Stomach (tissue), 9 donors: ENCODE results near the gene DNER. TPM values are rescaled to one million over a fixed set of nuclear protein-coding genes. Genes with fewer than 3 reads are reported as not detected.

Experiments used
- DNase-seq, 2 donors: peaks; one replicate each; pipeline versions ENCODE4 v3.0.0 to v3.0.0-alpha.2; 2013 to 2019
- H3K27ac ChIP-seq, 5 donors: fragments of 200-600 bp in 4 of 5; sonication (generic) in 4 of 5; one replicate each; pipeline ENCODE4 v1.5.1; 2013 to 2019; ENCODE audit warnings: mild to moderate bottlenecking in 1 of 5, moderate library complexity in 1 of 5
- H3K27me3 ChIP-seq, 3 donors: fragments of 200-600 bp; sonication (generic); one replicate each; pipeline ENCODE4 v1.5.1; 2017 to 2019; ENCODE audit warnings: mixed run types in 1 of 3
- H3K36me3 ChIP-seq, 4 donors: fragments of 200-600 bp; sonication (generic); 1 replicate in 3 of 4; 2 replicates in 1 of 4; pipeline ENCODE4 v1.5.1; 2016 to 2019
- H3K4me1 ChIP-seq, 4 donors: fragments of 200-600 bp; sonication (generic); one replicate each; pipeline ENCODE4 v1.5.1; 2016 to 2019
- H3K4me3 ChIP-seq, 4 donors: fragments of 200-600 bp; sonication (generic) in 3 of 4; one replicate each; pipeline ENCODE4 v1.5.1; 2016 to 2019; ENCODE audit warnings: mild to moderate bottlenecking in 1 of 4
- H3K9me3 ChIP-seq, 4 donors: fragments of 200-600 bp; sonication (generic); one replicate each; pipeline ENCODE4 v1.5.1; 2016 to 2019
- CTCF ChIP-seq, 7 experiments: fragments of 450-650 bp in 4 of 7; fragments of 200-600 bp in 3 of 7; sonication (generic) in 3 of 7; IDR thresholded peaks; one replicate each; pipeline ENCODE4 v1.5.1; 2016 to 2019; ENCODE audit warnings: antibody characterized with exemption in 7 of 7, control low read depth in 2 of 7, mild to moderate bottlenecking in 1 of 7
- EP300 ChIP-seq: sonication (generic); formaldehyde crosslinking; IDR thresholded peaks from one replicate; pipeline ENCODE4 v1.6.1; 2017; ENCODE audit warnings: antibody characterized with exemption
- POLR2A ChIP-seq, 4 donors: fragments of 450-650 bp; IDR thresholded peaks; one replicate each; pipeline ENCODE4 v1.6.1; 2016; ENCODE audit warnings: antibody characterized with exemption in 4 of 4, control low read depth in 2 of 4, mild to moderate bottlenecking in 1 of 4, moderate library complexity in 1 of 4
- POLR2AphosphoS5 ChIP-seq, 3 donors: sonication (generic); formaldehyde crosslinking; IDR thresholded peaks; one replicate each; pipeline ENCODE4 v1.6.1; 2016; ENCODE audit warnings: antibody characterized with exemption in 3 of 3
- WGBS, 5 donors: extraction: QIAGEN DNeasy Blood & Tissue Kit in 3 of 5; methylation state at CpG; one replicate each; pipeline versions ENCODE4 v1.1.5 to v1.1.7; 2013 to 2018; 5-methylcytosine and 5-hydroxymethylcytosine counted together
- intact Hi-C: fragments of 100-400 bp; cut with DNase I; formaldehyde crosslinking; loops from one replicate; pipeline ENCODE4 v1.15.1; 2023; ENCODE audit warnings: low total_unique reads
- polyA plus RNA-seq, 3 donors: library from polyadenylated mRNA; stranded (reverse); fragments of 200-250 nt; gene quantifications; one replicate each; pipeline ENCODE4 v1.2.3, GENCODE V29; 2013
- total RNA-seq, 5 donors: library from RNA; depleted of rRNA; stranded (reverse); fragments of >200 nt; gene quantifications; one replicate each; pipeline versions ENCODE4 v1.1.0 to v1.2.3, GENCODE V29; 2014 to 2016
- donor health status: healthy with polysubstance abuse.
- donor health status: Bipolar disorder and iron deficiency.
- donor health status: healthy.

Gene DNER
- total and polyA plus RNA-seq, 8 donors, result 1.6 to 10.6 (median 4.9) TPM

DNA sequence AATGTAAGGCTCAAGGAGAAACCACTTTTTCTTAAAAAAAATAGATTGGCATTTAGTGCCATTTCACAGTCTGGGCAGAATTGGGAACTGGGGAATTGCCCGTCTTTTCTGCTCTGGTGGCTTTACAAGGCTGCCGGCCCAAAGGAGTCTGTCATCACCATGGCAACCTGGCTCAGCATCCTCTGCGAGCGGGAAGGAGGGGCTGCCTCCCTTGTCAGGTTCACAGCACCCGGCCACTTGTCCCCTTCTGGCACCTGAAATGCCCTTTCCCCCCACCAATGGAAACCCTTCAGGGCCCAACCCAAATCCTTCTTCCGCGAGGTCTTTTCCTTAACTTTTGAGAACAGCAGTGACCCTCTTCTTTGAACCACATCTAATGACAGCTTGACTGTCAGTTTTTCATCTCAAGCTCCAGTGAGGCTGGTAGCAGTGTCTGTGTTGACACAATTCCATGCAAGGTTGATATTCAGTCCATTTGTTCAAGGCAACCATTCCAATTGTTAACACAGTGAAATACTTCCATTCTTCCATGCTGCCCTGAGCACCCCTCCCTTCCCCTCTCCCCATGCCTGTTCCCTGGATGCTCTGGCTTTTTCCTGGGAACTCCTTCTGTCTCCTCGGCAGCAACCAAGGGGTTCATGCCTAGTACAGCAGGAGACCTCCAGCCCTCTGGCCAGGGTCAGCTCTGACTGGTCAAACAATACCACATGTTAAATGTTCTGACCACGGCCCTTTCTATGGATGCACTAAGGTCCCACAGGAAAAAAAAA lies 79.6 kb downstream of the DNER start:
- H3K4me1 ChIP-seq, result no peaks in the 10 kb centered on the region
- DNase-seq, result peak in 1 of 2 donors; percentile 15
- WGBS, 5 donors, result 43 to 52% (median 45%) methylated on average over 9 of the region's 9 CpGs
- peaks cover 0 to 22% (median 6%) of the 10 kb centered on the region in 3 donors for H3K27me3 ChIP-seq
- TF ChIP-seq POLR2A (IDR thresholded peaks at IDR 0.05) (no peak), CTCF (IDR thresholded peaks at IDR 0.05) (no peak), POLR2AphosphoS5 (IDR thresholded peaks at IDR 0.05) (no peak), EP300 (no peak)
- no peaks in the 10 kb centered on the region for H3K9me3 ChIP-seq
- H3K27ac ChIP-seq, result no peak overlapping the region
- H3K4me3 ChIP-seq, result no peak overlapping the region
- intact Hi-C loops, result no loop called here
- no peaks in the 10 kb centered on the region for H3K36me3 ChIP-seq

- intact Hi-C loops, result no loop called here
- H3K9me3 ChIP-seq, result no peaks in the 10 kb centered on the region
- no peak overlapping the region for H3K27ac ChIP-seq
- H3K4me1 ChIP-seq, result no peaks in the 10 kb centered on the region
- no peaks in the 10 kb centered on the region for H3K36me3 ChIP-seq
- TF ChIP-seq CTCF (IDR thresholded peaks at IDR 0.05) (no peak), POLR2A (IDR thresholded peaks at IDR 0.05) (no peak), EP300 (no peak), POLR2AphosphoS5 (IDR thresholded peaks at IDR 0.05) (no peak)
- WGBS, 5 donors, result 72 to 83% (median 76%) methylated on average over 7 of the region's 7 CpGs
- peaks cover 0 to 22% (median 6%) of the 10 kb centered on the region in 3 donors for H3K27me3 ChIP-seq
- no peak for DNase-seq
- H3K4me3 ChIP-seq, result no peak overlapping the region
Measured at GRCh38 chr2:229633556-229633955, 80.8 kb downstream of the DNER start.

GRCh38 chr2:229629039-229629438 lies 85.3 kb downstream of the DNER start:
- intact Hi-C loops, result no loop called here
- no peak for DNase-seq
- no peaks in the 10 kb centered on the region for H3K4me1 ChIP-seq

DNA sequence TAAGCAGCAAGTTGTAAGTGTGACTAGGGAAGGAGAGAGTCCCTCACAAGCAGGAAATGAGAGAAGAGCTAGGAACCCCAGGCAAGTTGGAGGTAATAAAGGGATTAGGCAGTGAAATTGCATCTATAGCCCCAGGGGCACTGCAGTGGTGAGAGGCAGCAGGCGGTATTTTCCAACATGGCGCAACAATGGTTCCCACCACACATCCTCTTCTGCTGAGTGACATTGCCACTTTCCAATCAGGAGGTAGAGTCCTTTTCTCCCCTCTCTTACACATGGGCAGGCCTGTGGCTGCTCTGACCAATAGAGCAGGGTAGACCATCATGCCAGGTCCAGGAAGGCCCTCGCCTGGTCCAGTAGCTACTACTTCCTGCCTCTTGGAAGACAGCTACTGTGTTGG lies 86.6 kb downstream of the DNER start:
- Histone ChIP-seq H3K4me3 (no peak overlapping the region), H3K9me3 (no peaks in the 10 kb centered on the region), H3K27me3 (peaks cover 0 to 8% (median 0%) of the 10 kb centered on the region in 3 donors), H3K4me1 (no peaks in the 10 kb centered on the region), H3K27ac (no peak overlapping the region), H3K36me3 (no peaks in the 10 kb centered on the region)
- no peak for DNase-seq
- no peak for TF ChIP-seq POLR2A (IDR thresholded peaks at IDR 0.05)
- no peak for TF ChIP-seq EP300
- no peak for TF ChIP-seq POLR2AphosphoS5 (IDR thresholded peaks at IDR 0.05)
- TF ChIP-seq CTCF (IDR thresholded peaks at IDR 0.05), result no peak
- WGBS, 5 donors, result 62 to 81% (median 74%) methylated on average over 3 of the region's 3 CpGs
- intact Hi-C loops, result no loop called here

More at GRCh38 chr2:229629039-229629438, 85.3 kb downstream of the DNER start:
- Histone ChIP-seq H3K4me3 (no peak overlapping the region), H3K27me3 (peaks cover 0 to 14% (median 0%) of the 10 kb centered on the region in 3 donors), H3K27ac (no peak overlapping the region), H3K9me3 (no peaks in the 10 kb centered on the region), H3K36me3 (no peaks in the 10 kb centered on the region)
- TF ChIP-seq CTCF (IDR thresholded peaks at IDR 0.05) (no peak), POLR2A (IDR thresholded peaks at IDR 0.05) (no peak)
